ENCODE results near the gene HNRNPLL. TPM values are rescaled to one million over a fixed set of nuclear protein-coding genes. Genes with fewer than 3 reads are reported as not detected.

The HNRNPLL gene
- total RNA-seq, 3 donors from 2014 or later: 62.7 to 86.3 (median 70.1) TPM

DNA sequence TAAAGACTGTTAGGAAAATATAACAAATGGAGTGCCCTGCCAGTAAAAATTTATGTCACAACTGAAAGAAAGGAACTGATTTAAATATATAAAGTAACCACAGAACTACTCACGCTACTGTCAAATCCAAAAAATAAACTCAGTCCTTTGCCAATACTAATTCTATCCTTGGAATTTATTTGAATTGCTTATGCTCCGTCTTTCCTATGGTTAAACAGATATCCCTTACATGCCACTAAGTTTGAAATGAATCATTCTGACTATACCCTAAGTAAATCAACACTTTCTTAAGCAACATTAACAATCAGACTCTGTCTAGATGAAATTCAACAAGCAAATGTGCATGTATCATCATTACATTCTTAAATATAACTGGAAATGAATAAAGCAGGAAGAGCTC lies 9.8 kb downstream of the HNRNPLL start:
- Mint-ChIP-seq H3K9me3 (no peaks in the 10 kb centered on the region), H3K4me3 (peak overlapping the region; percentile 67), H3K4me1 (ENCODE audit: low read depth) (peaks cover 64% of the 10 kb centered on the region), H3K27me3 (ENCODE audit: low read depth) (no peaks in the 10 kb centered on the region), H3K36me3 (ENCODE audit: insufficient read depth) (peaks cover 29% of the 10 kb centered on the region)
- ATAC-seq (peak in 1 of 2 donors; percentile 25), DNase-seq (no peak)

DNA sequence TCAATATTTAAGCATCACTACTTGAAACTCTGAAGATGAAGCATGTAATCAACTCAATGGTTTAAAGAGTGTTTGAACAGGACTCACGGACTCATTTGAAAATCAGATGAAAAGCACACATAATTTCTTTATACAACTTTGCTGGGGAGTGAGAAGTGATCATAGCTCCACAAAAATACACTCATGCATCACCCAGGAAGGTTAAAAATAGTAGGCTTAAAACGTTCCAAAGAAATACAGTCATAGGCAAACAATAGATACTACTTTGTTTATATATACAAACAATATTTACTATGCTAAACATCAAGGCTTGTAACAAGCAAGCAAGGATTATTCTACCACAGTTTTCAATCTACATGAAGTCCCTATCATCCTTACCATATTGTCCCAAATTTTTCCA lies 11.6 kb downstream of the HNRNPLL start:
- no peak for DNase-seq
- Mint-ChIP-seq H3K4me1 (ENCODE audit: low read depth) (peaks cover 65% of the 10 kb centered on the region), H3K4me3 (peak overlapping the region; percentile 52), H3K27me3 (ENCODE audit: low read depth) (no peaks in the 10 kb centered on the region), H3K36me3 (ENCODE audit: insufficient read depth) (peaks cover 37% of the 10 kb centered on the region), H3K9me3 (no peaks in the 10 kb centered on the region)
- no peak for ATAC-seq

DNA sequence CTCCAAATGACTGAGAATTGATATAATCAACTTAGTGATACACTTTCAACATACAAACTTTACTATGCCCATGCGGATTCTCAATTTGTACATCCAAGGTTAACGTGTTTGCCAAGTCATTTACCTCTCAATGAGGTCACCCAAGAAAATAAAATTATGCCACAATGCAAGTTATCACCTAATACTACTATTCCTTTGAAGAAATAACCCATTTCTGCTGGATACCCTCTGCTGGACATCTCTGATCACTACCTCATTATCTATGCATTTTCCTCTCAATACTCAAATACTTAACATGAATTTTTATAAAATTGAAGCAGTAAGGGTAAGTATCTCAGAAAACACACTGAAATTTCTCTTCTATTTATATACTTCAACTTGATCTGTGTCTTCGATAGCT lies 12.7 kb downstream of the HNRNPLL start:
- Mint-ChIP-seq H3K4me3 (peak overlapping the region; percentile 52), H3K9me3 (no peaks in the 10 kb centered on the region), H3K4me1 (ENCODE audit: low read depth) (peaks cover 66% of the 10 kb centered on the region), H3K27me3 (ENCODE audit: low read depth) (no peaks in the 10 kb centered on the region), H3K36me3 (ENCODE audit: insufficient read depth) (peaks cover 39% of the 10 kb centered on the region)
- DNase-seq (no peak), ATAC-seq (no peak)

DNA sequence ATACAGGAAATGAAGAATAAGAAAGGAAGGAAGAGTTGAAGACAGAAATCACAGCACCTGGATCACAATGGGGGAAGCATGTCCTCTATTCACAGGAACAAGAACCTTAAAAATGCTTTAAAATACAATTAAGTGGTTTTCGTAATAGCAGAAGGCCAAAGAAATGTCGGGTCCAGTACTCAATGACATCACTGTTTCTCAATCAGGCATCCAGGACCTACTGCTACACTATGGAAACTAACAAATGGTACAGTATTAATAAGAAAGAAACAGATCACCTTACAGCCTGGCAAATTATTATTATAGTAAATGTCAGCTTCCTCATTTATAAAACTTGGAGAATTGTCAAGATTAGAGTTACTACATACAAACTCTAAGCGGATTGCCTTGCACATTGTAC lies 15.8 kb downstream of the HNRNPLL start:
- DNase-seq: no peak
- H3K4me1 Mint-ChIP-seq (ENCODE audit: low read depth): peaks cover 48% of the 10 kb centered on the region
- ATAC-seq: no peak
- no peak overlapping the region for H3K4me3 Mint-ChIP-seq
- H3K36me3 Mint-ChIP-seq (ENCODE audit: insufficient read depth): peaks cover 38% of the 10 kb centered on the region
- H3K9me3 Mint-ChIP-seq: no peaks in the 10 kb centered on the region
- no peaks in the 10 kb centered on the region for H3K27me3 Mint-ChIP-seq (ENCODE audit: low read depth)

DNA sequence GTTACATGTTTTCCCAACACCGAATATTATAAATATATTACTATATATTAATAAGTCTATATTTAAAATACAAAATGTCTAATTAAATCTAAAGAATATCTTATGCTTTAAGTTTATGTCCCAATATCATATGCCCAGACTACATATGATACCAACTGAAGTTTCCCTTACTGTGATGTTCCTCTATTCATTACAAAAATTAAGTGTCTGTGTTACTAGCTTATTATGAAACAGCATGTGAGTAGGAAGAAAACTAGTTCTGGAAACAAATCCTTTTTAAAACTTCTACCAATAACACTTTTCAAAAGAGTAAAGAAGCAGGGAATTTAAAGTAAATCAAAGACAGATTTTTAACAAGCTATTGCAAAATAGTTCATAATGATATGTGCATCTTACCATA lies 17.8 kb downstream of the HNRNPLL start:
- no peak overlapping the region for H3K4me3 Mint-ChIP-seq
- no peak for ATAC-seq
- no peaks in the 10 kb centered on the region for H3K9me3 Mint-ChIP-seq
- H3K27me3 Mint-ChIP-seq (ENCODE audit: low read depth): no peaks in the 10 kb centered on the region
- H3K4me1 Mint-ChIP-seq (ENCODE audit: low read depth): peaks cover 44% of the 10 kb centered on the region
- peaks cover 38% of the 10 kb centered on the region for H3K36me3 Mint-ChIP-seq (ENCODE audit: insufficient read depth)
- DNase-seq: no peak

DNA sequence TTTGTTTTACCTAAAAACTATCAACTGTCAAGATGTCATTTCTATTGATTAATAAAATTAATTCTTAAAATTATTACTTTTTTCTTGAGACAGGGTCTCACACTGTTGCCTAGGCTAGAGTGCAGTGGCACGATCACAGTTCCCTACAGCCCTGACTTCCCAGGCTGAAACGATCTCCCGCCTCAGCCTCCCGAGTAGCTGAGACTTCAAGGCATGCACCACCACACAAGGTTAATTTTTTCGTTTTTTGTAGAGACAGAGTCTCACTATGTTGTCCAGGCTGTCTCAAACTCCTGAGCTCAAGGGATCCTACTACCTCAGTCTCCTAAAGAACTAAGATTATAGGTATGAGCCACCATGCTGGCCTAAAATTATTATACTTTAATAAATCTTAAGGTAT lies 18.7 kb downstream of the HNRNPLL start:
- ATAC-seq (no peak), DNase-seq (no peak)
- peaks cover 33% of the 10 kb centered on the region for H3K36me3 Mint-ChIP-seq (ENCODE audit: insufficient read depth)
- H3K4me3 Mint-ChIP-seq: no peak overlapping the region
- H3K4me1 Mint-ChIP-seq (ENCODE audit: low read depth): peaks cover 36% of the 10 kb centered on the region
- no peaks in the 10 kb centered on the region for H3K27me3 Mint-ChIP-seq (ENCODE audit: low read depth)
- no peaks in the 10 kb centered on the region for H3K9me3 Mint-ChIP-seq

DNA sequence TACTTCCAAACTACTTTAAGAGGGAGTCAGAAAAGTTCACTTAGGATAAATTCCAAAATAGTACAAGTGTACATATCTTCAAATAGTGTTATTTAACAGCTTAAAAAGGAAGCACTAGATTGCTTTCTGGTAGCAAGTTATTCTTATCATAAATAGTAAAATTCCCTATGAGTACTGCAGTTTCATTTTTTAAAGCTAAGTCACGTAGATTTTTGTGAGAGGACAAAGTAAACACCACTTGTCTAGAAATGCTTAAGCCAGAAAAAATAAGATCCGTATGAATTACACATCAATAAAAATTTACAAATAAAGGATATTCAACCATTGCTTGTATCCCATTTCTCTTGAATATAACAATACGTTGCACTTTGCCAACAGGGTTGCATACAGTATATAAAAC lies 19.2 kb downstream of the HNRNPLL start:
- DNase-seq (no peak), ATAC-seq (no peak)
- no peaks in the 10 kb centered on the region for H3K9me3 Mint-ChIP-seq
- H3K4me1 Mint-ChIP-seq (ENCODE audit: low read depth): peaks cover 38% of the 10 kb centered on the region
- peaks cover 36% of the 10 kb centered on the region for H3K36me3 Mint-ChIP-seq (ENCODE audit: insufficient read depth)
- no peak overlapping the region for H3K4me3 Mint-ChIP-seq
- no peaks in the 10 kb centered on the region for H3K27me3 Mint-ChIP-seq (ENCODE audit: low read depth)

DNA sequence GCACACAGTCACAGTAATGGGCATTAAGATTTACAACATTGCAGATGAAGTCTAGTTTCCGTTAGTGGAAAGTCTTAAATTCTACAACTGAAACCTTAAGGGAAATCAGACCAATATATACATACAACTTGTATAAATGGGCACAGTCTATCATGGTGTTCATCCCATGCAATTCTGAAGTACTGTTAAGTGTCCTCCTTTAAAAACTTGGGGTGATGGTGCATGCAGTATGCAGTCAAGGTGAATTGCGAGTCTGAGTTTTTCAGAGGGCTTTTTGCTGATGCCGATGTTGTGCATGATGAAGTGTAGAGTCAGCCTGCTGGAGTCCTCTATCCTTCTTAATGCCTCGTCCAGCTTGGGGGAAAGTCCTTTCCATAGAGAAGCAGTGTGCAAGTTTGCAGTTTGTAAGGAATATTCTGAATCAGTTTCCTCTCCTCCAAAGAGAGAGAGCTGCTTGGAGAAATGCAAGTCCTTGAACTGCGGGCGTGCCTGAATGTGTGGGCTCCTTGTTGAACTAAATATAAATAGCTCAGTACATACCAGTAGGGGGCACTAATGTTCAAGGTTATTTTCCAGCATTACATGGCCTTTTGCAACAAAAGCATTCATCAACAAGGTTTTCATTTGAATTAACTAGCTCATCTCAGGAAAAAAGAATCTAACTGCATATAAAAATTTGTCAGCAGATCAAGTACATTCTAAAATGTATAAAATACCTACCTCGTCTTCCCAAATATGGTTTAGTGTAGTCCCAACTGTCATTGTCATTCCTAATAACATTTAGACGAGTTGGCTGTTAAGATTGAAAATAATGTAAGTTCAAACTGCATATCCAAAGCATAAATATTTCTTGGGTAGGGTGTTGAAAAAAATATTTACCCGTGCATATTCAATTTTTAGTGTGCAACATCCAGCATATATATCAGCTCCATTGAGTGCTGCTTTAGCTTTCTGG lies 21.3 kb downstream of the HNRNPLL start:
- Mint-ChIP-seq H3K36me3 (ENCODE audit: insufficient read depth) (peaks cover 40% of the 10 kb centered on the region), H3K4me1 (ENCODE audit: low read depth) (peaks cover 32% of the 10 kb centered on the region), H3K9me3 (no peaks in the 10 kb centered on the region), H3K27me3 (ENCODE audit: low read depth) (no peaks in the 10 kb centered on the region), H3K4me3 (no peak overlapping the region)
- DNase-seq: no peak
- peak; percentile 75 to 86 for ATAC-seq

DNA sequence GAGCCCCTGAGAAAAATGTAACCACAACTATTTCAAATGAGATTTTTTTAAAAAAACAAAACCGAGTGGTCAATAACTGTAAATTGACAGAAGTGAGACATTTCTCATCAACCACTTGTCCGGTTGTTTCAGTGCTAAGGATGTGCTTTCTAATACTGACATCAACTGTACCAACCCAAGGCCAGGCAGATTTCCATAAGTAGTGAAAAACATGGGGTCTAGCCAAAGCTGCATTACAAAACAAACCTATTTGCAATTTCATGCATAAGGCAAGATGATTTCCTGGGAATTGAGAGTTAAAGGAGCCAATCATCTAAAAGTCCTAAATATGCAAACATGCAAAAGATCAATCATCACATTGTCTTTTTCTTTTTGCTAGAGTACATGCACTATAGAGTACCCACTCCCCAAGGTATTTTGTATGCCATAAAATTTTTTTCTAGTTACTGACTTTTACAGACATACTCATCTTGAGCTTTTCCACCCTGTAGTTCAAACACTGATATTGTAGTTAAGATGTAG lies 22.6 kb downstream of the HNRNPLL start:
- Mint-ChIP-seq H3K4me1 (ENCODE audit: low read depth) (peaks cover 34% of the 10 kb centered on the region), H3K9me3 (no peaks in the 10 kb centered on the region), H3K27me3 (ENCODE audit: low read depth) (no peaks in the 10 kb centered on the region), H3K4me3 (no peak overlapping the region), H3K36me3 (ENCODE audit: insufficient read depth) (peaks cover 33% of the 10 kb centered on the region)
- ATAC-seq (no peak), DNase-seq (no peak)

DNA sequence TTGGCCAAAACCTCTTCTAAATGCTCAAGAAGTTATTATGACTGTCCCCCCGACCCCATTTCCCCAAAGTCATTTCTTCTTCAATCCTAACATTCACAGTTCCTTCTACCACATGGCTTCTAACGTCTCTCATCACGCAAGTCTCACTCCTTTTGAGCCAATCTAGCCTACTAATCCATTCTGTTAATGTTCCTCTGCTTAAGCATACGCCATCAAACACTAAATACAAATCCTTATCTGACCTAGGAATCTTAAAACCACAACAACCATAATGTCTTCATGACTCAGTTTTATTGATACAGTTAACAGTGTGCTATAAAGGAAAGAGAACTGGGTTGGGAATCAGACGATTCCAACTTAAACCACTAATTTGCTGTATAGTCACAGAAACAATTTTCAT lies 23.9 kb downstream of the HNRNPLL start:
- no peaks in the 10 kb centered on the region for H3K9me3 Mint-ChIP-seq
- DNase-seq: no peak
- no peaks in the 10 kb centered on the region for H3K27me3 Mint-ChIP-seq (ENCODE audit: low read depth)
- H3K4me1 Mint-ChIP-seq (ENCODE audit: low read depth): peaks cover 40% of the 10 kb centered on the region
- no peak overlapping the region for H3K4me3 Mint-ChIP-seq
- H3K36me3 Mint-ChIP-seq (ENCODE audit: insufficient read depth): peaks cover 36% of the 10 kb centered on the region
- ATAC-seq: peak; percentile 53 to 55

DNA sequence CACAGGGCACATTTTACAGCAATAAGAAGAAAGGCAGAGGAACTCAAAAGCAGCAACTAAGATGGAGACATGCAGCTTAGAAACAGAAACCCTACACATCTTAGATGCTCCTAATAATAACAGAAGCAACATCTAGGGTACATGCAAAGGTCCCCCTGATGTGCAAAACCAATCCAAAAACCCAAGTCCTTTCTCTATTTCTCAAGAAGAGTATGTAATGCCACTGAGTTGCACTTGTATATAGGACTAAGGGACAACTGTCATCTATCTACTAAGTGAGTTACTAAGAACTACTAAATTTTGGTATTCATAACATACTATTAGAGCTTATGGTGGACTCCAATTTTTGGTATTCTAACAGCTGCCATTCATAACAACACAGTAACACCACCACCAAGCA lies 28.4 kb downstream of the HNRNPLL start:
- Mint-ChIP-seq H3K27me3 (ENCODE audit: low read depth) (no peaks in the 10 kb centered on the region), H3K36me3 (ENCODE audit: insufficient read depth) (peaks cover 36% of the 10 kb centered on the region), H3K4me1 (ENCODE audit: low read depth) (peaks cover 43% of the 10 kb centered on the region), H3K4me3 (no peak overlapping the region), H3K9me3 (no peaks in the 10 kb centered on the region)
- ATAC-seq (peak in 1 of 2 donors; percentile 26), DNase-seq (no peak)

DNA sequence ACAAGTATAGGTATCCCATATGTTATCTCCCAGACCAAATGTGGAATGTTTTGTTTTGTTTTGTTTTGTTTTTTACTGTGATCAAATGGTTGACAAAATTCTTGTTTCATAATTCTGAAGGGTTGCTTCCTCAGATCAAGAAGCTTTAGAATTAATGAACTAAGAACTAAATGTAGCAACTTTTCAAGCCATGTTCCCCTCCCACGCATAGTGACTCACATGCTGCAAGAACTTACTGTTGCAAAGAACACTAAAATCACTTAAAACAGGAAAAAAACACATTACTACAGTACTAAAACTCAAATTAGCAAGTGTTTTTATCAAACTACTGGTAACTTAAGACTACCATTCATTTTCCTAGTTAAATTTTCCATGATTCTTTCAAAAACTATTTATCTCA lies 30.6 kb downstream of the HNRNPLL start:
- Mint-ChIP-seq H3K9me3 (no peaks in the 10 kb centered on the region), H3K4me3 (no peak overlapping the region), H3K27me3 (ENCODE audit: low read depth) (no peaks in the 10 kb centered on the region), H3K4me1 (ENCODE audit: low read depth) (peaks cover 35% of the 10 kb centered on the region), H3K36me3 (ENCODE audit: insufficient read depth) (peaks cover 30% of the 10 kb centered on the region)
- ATAC-seq: peak; percentile 30 to 52
- peak; percentile 28 for DNase-seq

DNA sequence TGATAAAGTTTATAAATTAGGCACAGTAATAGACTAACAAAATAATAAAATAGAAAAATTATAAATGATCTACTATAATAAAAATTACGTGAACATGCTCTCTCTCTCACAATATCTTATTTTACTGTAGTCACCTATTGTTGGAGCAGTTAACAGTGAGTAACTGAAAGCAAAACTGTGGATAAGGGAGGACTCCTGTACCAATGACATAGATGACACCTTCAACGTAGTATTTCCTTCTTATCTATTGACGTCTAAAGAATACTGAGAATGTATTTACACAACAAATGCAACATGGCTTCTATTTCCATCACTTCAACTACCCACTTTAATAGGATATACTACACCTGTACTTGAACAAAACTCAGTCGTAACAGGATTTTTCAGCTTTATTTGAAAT lies 31.5 kb downstream of the HNRNPLL start:
- Mint-ChIP-seq H3K4me3 (no peak overlapping the region), H3K36me3 (ENCODE audit: insufficient read depth) (peaks cover 24% of the 10 kb centered on the region), H3K9me3 (no peaks in the 10 kb centered on the region), H3K27me3 (ENCODE audit: low read depth) (no peaks in the 10 kb centered on the region), H3K4me1 (ENCODE audit: low read depth) (peaks cover 27% of the 10 kb centered on the region)
- DNase-seq: no peak
- ATAC-seq: no peak

DNA sequence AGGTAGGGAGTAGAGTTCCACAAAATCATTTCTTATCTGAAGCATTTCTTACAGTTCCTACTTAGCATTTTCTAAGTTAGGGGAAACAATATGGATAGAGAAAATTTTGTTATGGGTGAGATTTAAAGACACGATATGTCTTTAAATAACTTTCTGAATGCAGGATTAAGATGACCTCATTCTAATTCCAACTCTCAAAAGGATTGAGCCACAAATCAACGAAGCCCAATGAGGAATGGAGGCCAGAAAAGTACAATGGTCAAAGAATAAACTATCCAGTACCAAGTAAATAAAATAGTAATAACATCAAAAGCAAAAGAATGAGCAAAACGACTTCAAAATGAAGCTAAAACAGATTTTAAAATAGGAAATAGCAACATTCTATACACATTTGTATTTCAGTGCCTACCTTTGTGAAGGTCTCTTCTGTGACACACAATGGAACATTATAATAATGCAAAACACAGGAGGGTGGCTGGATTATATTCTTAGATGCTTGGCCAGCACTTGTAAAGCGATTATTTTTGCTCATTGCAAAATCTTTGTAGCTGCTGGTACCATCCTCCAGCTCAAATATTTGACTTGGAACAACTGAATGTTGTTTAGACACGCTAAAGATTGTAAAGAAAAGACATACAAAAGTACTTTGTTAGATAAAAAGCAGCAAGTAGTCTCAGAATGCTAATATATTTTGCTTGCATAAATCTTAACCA lies 33.8 kb downstream of the HNRNPLL start:
- peaks cover 29% of the 10 kb centered on the region for H3K36me3 Mint-ChIP-seq (ENCODE audit: insufficient read depth)
- ATAC-seq: no peak
- DNase-seq: no peak
- no peaks in the 10 kb centered on the region for H3K9me3 Mint-ChIP-seq
- peaks cover 13% of the 10 kb centered on the region for H3K4me1 Mint-ChIP-seq (ENCODE audit: low read depth)
- no peaks in the 10 kb centered on the region for H3K27me3 Mint-ChIP-seq (ENCODE audit: low read depth)
- no peak overlapping the region for H3K4me3 Mint-ChIP-seq

All from activated T-cell treated with anti-CD3 and anti-CD28 coated beads, Interleukin-2, amount 50 U/mL, for 4 hours (primary cell).